Stimulated activated CD4-positive, alpha-beta T cell treated with anti-CD3 and anti-CD28 coated beads, Interleukin-2, amount 100 ng/mL, for 4 hours (primary cell): Measurements from ENCODE around the gene UMODL1.

Source experiments
- DNase-seq: peaks from one replicate; pipeline ENCODE4 v3.0.0-alpha.2; 2020; ENCODE audit warnings: low read depth

UMODL1 gene

DNA sequence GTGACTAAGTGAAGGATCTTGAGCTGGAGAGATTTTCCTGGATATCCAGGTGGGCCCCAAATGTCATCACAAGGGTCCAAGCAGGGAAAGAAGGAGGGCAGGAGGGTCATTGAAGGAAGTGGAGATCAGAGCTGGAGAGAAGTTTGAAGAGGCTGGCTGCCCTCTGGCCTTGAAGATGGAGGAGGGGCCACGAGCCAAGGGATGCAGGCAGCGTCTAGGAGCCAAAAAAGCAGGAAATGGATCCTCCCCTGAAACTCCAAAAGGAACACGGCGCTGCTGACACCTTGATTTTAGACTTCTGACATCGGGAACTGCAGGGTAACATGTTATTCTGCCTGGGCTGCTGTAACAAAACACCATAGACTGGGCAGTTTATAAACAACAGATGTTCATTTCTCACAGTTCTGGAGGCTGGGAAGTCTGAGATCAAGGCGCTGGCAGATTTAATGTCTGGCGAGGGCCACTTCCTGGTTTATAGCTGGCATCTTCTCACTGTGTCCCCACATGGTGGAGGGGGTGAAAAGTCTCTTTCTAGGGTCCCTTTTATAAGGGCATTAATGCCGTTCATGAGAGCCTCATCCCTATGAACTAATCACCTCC is 32.2 kb upstream of the UMODL1 start:
- no peak for DNase-seq

- DNase-seq = no peak
Observed at GRCh38 chr21:42039470-42039901, 31.6 kb upstream of the UMODL1 start.

GRCh38 chr21:42039911-42040351 is 31.2 kb upstream of the UMODL1 start:
- DNase-seq = no peak

GRCh38 chr21:42040411-42041180 is 30.5 kb upstream of the UMODL1 start:
- DNase-seq = no peak

DNA sequence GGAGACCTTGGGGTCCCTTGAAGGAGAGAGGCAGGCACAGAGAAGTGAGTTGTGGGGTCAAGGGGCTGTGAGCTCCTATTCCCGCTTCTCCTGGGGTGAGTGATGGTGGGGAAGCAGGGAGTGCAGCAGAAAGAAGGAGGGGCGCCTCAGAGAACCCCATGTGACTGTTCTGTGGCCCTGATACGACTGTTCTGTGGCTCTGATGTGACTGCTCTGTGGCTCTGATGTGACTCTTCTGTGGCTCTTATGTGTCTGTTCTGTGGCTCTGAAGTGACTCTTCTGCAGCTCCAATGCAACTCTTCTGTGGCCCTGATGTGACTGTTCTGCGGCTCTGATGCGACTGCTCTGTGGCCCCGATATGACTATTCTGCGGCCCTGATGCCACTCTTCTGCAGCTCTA is 29.9 kb upstream of the UMODL1 start:
- no peak for DNase-seq

DNA sequence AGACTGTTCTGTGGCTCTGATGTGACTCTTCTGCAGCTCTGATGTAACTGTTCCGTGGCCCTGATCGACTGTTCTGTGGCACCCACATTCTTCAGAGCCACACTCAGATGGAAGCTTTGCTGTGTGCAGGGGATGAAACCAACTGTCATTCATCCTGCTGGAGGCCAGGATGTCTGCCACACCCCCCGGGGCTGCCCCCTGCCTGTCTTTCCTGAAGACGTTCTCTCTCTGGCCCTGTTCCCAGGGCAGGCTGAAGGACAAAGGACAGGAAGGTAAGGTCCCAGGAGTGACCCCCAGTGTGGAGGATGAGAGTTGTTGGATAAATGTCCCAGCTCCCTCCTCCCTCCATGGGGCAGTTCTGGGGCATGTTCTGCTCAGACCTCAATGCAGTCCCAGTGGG is 29.4 kb upstream of the UMODL1 start:
- no peak for DNase-seq

DNA sequence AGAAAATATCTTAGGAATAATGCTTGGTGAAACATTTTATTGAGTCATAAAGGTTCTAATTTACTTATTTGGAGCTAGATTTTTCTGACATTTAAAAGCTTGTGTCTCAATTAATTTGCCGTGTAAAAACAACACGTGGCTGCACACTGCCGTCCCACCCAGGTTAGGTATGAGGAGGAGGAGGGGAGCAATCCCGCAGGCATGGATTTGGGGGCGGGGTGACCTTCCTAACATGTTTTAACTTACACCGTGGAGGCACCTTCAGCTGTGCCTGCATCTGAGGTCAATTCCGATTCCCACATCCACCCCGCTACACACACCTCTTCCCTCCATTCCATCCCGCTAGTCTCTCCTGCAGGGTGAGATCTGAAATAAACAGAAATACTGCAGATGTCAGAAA is 28.5 kb upstream of the UMODL1 start:
- no peak for DNase-seq

- no peak for DNase-seq
Observed at GRCh38 chr21:42043201-42043895, 27.8 kb upstream of the UMODL1 start.

DNA sequence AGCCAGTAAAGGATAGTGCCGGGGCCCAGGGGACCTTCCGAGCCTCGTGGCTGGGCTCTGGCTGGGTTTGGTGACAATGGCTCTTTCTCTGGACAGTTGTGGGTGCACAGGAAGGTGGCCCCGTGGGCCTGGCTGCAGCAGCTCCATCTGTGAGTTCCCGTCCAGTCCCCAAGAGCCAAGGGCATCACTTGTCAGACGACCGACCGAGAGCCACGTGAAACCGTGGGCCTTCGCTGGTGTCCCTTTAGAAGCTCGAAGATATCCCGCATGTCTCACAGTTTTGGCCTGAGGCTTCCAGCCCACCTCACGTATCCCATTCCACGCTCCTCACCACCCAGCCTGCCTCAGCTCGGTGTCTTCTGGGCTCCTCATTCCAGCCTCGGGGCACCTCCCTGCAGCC is 27.2 kb upstream of the UMODL1 start:
- DNase-seq = no peak

DNA sequence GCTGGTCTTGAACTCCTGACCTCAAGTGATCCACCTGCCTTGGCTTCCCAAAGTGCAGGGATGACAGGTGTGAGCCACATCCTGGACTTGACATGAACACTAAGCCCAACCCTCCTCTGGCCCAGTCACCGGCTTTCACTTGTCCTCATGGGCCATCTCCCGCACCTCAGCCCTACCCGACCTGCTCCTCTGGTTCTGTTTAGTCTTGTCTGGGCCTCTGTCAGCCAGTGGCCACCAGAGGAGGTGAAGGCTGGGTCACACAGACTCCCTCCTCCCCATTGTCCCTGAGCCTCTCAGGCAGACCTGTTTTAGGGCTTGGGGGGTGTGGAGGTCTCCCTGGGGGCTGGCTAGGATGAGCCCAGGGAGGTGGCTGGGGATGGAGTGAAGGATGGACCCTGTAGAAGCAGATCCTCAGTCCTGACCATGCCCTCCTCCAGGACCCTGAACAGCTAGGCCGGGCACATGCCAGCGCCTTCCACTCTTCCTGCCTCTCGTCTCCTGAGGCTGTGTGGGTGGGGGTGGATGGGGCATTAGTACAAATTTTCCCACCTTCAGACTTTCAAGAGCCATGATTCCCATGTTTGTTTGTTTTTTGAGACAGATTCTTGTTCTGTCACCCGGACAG is 26.1 kb upstream of the UMODL1 start:
- no peak for DNase-seq

DNA sequence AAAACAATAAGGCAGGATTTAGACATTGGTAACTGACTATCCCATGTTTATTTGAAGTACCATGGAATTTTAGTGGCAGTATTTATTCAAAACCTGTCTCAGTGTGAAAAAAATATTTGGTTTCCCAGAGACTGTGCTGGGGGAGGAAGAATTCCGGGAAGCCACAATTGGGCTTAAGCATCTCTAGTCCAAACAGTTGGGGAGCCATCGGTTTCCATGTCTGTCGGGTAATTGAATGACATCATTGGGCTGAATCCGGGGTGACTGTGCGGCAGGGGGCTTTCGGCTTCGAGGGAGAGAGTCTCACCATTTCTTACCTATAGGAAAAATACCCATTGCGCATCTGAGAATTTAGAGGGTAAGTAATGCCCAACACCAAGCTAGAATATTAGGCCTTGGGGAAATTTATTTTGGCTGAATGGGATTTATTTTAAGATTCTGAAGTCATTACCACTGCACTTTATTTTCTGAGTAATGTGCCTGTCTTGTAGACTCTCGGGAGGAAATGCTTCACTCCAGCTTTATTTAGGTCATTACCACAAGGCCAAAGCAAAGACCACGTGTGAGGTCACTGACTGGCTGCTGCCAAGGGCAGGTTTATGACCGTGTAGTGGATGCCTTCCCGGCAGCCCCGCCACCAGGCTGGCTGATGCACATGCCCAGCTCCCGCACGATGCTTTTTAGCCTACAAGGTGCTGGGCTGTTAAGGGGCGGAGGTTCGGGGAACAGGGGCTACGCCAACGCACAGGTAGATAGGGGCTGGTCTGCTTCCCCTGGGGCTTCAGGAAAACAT is 23.1 kb upstream of the UMODL1 start:
- DNase-seq = no peak

- no peak for DNase-seq
Observed at GRCh38 chr21:42048870-42049577, 22.1 kb upstream of the UMODL1 start.

DNA sequence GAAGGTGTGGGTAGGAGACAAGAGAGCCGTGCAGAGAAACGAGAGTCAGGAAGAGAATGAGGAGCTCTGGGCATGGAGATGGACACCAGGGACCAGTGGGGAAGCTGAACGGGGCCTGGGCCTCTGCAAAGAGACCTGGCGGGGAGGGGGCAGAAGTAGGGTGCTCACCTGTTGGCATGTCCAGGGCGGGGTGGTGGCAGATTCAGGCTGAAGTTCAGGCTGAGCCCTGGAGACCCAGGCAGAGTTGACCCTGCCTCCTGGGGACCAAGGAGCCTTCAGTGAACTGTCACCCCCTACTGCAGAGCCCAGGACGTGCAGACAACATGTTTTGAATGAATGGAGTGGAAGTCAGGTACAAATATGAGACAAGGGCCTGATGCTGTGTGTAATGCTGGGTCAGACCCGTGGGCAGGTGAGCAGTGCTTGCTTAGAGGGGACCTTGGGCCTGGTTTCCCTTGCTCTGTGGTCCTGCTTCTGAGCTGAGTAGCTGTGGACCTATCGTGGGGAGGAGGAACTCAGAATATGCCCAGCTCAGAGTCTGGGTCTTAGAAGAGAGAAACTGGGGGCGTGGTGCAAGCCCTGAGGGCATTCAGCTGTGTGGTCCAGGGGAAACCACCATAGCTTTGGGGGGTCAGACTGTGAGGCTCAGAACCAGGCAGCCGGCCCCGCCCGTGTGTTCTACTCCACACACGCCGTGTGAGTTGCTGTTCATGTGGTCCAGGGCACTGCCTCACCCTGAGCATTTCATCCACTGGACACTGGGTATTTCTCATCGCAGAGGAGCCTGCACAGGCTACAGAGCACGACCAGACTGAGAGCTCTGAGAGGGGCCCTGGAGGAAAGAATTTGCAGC is 21.3 kb upstream of the UMODL1 start:
- no peak for DNase-seq

GRCh38 chr21:42051788-42052187 is 19.3 kb upstream of the UMODL1 start:
- DNase-seq = no peak

GRCh38 chr21:42055425-42055824 is 15.7 kb upstream of the UMODL1 start:
- no peak for DNase-seq

- no peak for DNase-seq
Observed at GRCh38 chr21:42056468-42056867, 14.6 kb upstream of the UMODL1 start.

DNA sequence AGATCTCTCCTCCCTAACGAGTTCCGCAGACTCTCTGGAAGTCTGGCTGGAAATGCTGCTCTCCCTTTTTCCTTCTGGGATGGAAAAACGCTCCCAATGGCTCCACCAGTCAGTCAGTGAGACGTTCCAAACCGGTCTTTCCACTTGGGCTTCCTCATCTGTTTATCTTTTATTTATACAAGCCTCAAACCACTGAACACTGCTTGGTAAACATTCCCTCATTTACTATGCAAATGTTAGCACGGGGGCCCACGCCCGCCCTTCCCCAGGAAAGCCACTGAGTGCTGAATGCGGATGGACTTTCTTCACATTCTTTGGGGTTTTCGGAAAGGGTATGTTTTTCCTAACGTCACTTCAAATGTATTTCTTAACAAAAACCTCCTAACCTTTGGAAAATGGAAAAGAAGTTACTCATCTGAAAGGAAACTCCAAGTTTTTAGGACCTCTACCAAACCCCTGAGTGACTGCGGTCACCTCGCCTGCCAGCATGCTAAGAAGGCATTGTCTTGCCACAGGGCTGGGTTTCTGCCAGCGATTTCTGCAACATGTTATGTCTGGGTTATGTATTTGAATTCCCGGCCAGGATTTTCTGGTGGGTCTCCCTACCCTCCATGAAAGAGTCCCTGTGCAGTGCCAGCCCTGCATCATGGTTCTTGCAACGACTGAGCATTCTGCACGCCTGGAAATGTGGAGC is 14.0 kb upstream of the UMODL1 start:
- no peak for DNase-seq

- DNase-seq = no peak
Observed at GRCh38 chr21:42057851-42058437, 13.2 kb upstream of the UMODL1 start.

DNA sequence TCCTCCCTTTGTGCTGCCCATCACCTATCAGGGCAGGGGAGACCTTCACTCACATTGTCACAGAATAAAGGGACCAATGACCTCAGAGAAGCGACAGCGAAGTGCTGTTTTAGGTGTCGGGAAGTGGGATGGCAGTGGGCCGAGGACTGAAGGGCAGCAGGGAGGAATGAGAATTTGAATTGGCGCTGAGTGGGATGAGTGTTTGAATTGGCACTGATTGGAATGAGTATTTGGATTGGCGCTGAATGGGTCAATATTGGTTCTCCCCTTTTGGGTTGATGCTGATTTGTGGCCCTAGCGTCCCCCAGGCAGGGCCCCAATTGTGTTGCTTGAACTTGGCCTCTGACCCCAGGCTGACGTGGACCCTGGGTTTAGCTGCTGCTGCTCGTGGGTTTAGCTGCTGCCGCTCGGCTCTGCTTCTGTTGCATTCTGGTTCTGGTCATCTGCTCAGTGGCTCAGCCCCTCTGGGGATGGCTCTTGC is 12.4 kb upstream of the UMODL1 start:
- DNase-seq = no peak
